Measurements from ENCODE around the gene MSL3B.
"Not testable (repeated sequence)": the region's sequence is repeated elsewhere in the genome, so short reads cannot be mapped to it uniquely, and the experiment has no call there.

Gene MSL3B

DNA sequence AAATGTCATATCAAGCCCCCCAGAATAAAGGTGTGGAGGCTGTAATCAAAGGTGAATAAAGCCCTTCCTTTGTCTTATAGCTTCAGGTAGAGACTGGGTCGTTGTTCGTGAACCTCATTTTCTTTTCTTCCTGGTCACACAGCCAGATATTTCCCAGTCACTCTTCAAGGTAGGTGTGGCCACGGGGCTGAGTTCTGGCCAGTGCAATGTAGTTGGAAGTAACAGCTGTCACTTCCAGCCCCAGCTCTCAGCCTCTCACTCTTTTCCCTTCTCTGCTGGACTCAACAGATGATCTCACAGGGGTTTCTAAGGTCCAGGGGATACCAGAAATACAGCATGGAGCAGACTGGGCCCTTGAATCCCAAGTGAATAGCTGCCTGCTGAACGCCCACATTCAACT, 33.2 kb upstream of the MSL3B start:
- Histone ChIP-seq H3K27ac (ENCODE audit: low read length) (no peak overlapping the region), H3K9me2 (ENCODE audit: insufficient read depth, low read length) (no peaks in the 10 kb centered on the region), H3K27me3 (ENCODE audit: insufficient read depth, low read depth, low read length) (no peaks in the 10 kb centered on the region), H3K9me3 (ENCODE audit: low read length) (no peaks in the 10 kb centered on the region), H3K36me3 (ENCODE audit: insufficient read depth, low read length) (no peaks in the 10 kb centered on the region), H4K20me1 (ENCODE audit: insufficient read depth) (no peaks in the 10 kb centered on the region), H3K9ac (ENCODE audit: low read length) (no peak overlapping the region), H3K79me2 (replicated peaks; ENCODE audit: insufficient read depth, low read length) (no peaks in the 10 kb centered on the region), H3K4me2 (ENCODE audit: low read length) (no peak overlapping the region), H3K4me3 (ENCODE audit: low read length) (no peak overlapping the region), H3F3A (ENCODE audit: insufficient read depth, low read length, poor library complexity, severe bottlenecking) (no peaks in the 10 kb centered on the region), H2AFZ (ENCODE audit: low read depth, low read length) (no peak overlapping the region)
- TF ChIP-seq SMC3 (conservative IDR thresholded peaks at IDR 0.05; ENCODE audit: poor library complexity) (no peak), MXI1 (conservative IDR thresholded peaks at IDR 0.05; ENCODE audit: poor library complexity, severe bottlenecking) (no peak), TAF1 (IDR thresholded peaks at IDR 0.05; ENCODE audit: low read depth) (no peak), EZH2 (IDR thresholded peaks at IDR 0.05; ENCODE audit: borderline replicate concordance, insufficient read depth, low read length, poor library complexity, severe bottlenecking) (no peak), POLR2AphosphoS5 (IDR thresholded peaks at IDR 0.05) (no peak), EP300 (conservative IDR thresholded peaks at IDR 0.05; ENCODE audit: poor library complexity, severe bottlenecking) (no peak), RAD21 (conservative IDR thresholded peaks at IDR 0.05) (no peak)
- TF ChIP-seq, protein P1, sequence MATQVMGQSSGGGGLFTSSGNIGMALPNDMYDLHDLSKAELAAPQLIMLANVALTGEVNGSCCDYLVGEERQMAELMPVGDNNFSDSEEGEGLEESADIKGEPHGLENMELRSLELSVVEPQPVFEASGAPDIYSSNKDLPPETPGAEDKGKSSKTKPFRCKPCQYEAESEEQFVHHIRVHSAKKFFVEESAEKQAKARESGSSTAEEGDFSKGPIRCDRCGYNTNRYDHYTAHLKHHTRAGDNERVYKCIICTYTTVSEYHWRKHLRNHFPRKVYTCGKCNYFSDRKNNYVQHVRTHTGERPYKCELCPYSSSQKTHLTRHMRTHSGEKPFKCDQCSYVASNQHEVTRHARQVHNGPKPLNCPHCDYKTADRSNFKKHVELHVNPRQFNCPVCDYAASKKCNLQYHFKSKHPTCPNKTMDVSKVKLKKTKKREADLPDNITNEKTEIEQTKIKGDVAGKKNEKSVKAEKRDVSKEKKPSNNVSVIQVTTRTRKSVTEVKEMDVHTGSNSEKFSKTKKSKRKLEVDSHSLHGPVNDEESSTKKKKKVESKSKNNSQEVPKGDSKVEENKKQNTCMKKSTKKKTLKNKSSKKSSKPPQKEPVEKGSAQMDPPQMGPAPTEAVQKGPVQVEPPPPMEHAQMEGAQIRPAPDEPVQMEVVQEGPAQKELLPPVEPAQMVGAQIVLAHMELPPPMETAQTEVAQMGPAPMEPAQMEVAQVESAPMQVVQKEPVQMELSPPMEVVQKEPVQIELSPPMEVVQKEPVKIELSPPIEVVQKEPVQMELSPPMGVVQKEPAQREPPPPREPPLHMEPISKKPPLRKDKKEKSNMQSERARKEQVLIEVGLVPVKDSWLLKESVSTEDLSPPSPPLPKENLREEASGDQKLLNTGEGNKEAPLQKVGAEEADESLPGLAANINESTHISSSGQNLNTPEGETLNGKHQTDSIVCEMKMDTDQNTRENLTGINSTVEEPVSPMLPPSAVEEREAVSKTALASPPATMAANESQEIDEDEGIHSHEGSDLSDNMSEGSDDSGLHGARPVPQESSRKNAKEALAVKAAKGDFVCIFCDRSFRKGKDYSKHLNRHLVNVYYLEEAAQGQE (IDR thresholded peaks at IDR 0.05; ENCODE audit: borderline replicate concordance), result no peak
- TF ChIP-seq, protein P2, sequence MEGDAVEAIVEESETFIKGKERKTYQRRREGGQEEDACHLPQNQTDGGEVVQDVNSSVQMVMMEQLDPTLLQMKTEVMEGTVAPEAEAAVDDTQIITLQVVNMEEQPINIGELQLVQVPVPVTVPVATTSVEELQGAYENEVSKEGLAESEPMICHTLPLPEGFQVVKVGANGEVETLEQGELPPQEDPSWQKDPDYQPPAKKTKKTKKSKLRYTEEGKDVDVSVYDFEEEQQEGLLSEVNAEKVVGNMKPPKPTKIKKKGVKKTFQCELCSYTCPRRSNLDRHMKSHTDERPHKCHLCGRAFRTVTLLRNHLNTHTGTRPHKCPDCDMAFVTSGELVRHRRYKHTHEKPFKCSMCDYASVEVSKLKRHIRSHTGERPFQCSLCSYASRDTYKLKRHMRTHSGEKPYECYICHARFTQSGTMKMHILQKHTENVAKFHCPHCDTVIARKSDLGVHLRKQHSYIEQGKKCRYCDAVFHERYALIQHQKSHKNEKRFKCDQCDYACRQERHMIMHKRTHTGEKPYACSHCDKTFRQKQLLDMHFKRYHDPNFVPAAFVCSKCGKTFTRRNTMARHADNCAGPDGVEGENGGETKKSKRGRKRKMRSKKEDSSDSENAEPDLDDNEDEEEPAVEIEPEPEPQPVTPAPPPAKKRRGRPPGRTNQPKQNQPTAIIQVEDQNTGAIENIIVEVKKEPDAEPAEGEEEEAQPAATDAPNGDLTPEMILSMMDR (IDR thresholded peaks at IDR 0.05; ENCODE audit: poor library complexity, severe bottlenecking), result no peak

DNA sequence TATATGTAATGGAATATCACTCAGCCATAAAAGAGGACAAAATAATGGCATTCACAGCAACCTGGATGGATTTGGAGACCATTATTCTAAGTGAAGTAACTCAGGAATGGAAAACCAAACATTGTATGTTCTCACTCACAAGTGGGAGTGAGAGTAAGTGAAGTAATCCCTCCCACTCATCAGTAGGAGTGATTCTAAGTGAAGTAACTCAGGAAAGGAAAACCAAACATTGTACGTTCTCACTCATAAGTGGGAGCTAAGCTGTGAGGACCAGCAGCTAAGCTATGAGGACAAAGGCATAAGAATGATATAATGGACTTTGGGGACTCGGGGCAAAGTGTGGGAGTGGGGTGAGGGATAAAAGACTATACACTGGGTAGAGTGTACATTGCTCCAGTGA, 28.1 kb upstream of the MSL3B start:
- not testable (repeated sequence) for H3K9me3 ChIP-seq (ENCODE audit: low read length); H3K4me3 ChIP-seq (ENCODE audit: low read length); H3K27me3 ChIP-seq (ENCODE audit: insufficient read depth, low read depth, low read length); H3K36me3 ChIP-seq (ENCODE audit: insufficient read depth, low read length); H3K4me2 ChIP-seq (ENCODE audit: low read length); H3K9ac ChIP-seq (ENCODE audit: low read length); H3K27ac ChIP-seq (ENCODE audit: low read length); H3K79me2 ChIP-seq (replicated peaks; ENCODE audit: insufficient read depth, low read length); H3K9me2 ChIP-seq (ENCODE audit: insufficient read depth, low read length); H3F3A ChIP-seq (ENCODE audit: insufficient read depth, low read length, poor library complexity, severe bottlenecking); H4K20me1 ChIP-seq (ENCODE audit: insufficient read depth); H2AFZ ChIP-seq (ENCODE audit: low read depth, low read length)

DNA sequence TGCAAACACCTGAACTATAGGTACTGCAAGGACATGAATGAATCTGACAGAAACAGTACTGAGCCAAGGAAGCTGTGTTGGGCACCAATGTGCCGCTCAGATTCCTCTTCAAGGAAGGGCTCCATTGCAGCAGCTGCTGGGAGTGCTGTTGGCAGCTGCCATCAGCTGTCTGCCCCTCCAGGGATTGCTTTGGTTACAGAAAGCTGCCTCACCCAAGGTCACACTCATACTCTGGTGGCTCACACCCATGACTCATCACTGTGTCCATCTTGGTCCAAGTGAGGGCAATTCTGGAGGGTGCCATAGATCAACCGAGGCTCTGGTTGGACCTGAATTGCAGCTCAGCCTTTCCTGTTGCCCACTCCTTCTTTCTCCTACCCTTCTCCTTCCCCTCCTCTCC, 24.6 kb upstream of the MSL3B start:
- H3K9ac ChIP-seq (ENCODE audit: low read length), result no peak overlapping the region
- H3F3A ChIP-seq (ENCODE audit: insufficient read depth, low read length, poor library complexity, severe bottlenecking), result no peaks in the 10 kb centered on the region
- no peaks in the 10 kb centered on the region for H3K9me3 ChIP-seq (ENCODE audit: low read length)
- no peak overlapping the region for H3K4me3 ChIP-seq (ENCODE audit: low read length)
- H3K27me3 ChIP-seq (ENCODE audit: insufficient read depth, low read depth, low read length), result no peaks in the 10 kb centered on the region
- no peak overlapping the region for H3K4me2 ChIP-seq (ENCODE audit: low read length)
- TF ChIP-seq SMC3 (conservative IDR thresholded peaks at IDR 0.05; ENCODE audit: poor library complexity), result no peak
- TF ChIP-seq POLR2AphosphoS5 (IDR thresholded peaks at IDR 0.05), result no peak
- TF ChIP-seq TAF1 (IDR thresholded peaks at IDR 0.05; ENCODE audit: low read depth), result no peak
- no peak for TF ChIP-seq EZH2 (IDR thresholded peaks at IDR 0.05; ENCODE audit: borderline replicate concordance, insufficient read depth, low read length, poor library complexity, severe bottlenecking)
- no peak for TF ChIP-seq RAD21 (conservative IDR thresholded peaks at IDR 0.05)
- TF ChIP-seq EP300 (conservative IDR thresholded peaks at IDR 0.05; ENCODE audit: poor library complexity, severe bottlenecking), result no peak
- no peak for TF ChIP-seq MXI1 (conservative IDR thresholded peaks at IDR 0.05; ENCODE audit: poor library complexity, severe bottlenecking)
- TF ChIP-seq, protein P1 (IDR thresholded peaks at IDR 0.05; ENCODE audit: borderline replicate concordance), result no peak
- TF ChIP-seq, protein P2 (IDR thresholded peaks at IDR 0.05; ENCODE audit: poor library complexity, severe bottlenecking), result no peak
- no peaks in the 10 kb centered on the region for H3K36me3 ChIP-seq (ENCODE audit: insufficient read depth, low read length)
- H2AFZ ChIP-seq (ENCODE audit: low read depth, low read length), result no peak overlapping the region
- peaks cover 3% of the 10 kb centered on the region for H3K9me2 ChIP-seq (ENCODE audit: insufficient read depth, low read length)
- no peak overlapping the region for H3K27ac ChIP-seq (ENCODE audit: low read length)
- no peaks in the 10 kb centered on the region for H4K20me1 ChIP-seq (ENCODE audit: insufficient read depth)
- H3K79me2 ChIP-seq (replicated peaks; ENCODE audit: insufficient read depth, low read length), result no peaks in the 10 kb centered on the region
